DLD1 (cell line): ENCODE measurements around the gene PNLDC1.
"Not testable (repeated sequence)": the region's sequence is repeated elsewhere in the genome, so short reads cannot be mapped to it uniquely, and the experiment has no call there.

ENCODE experiments used
- in situ Hi-C: cut with HindIII; loops from 2 replicates; pipeline ENCODE4 v1.10.0; 2017; ENCODE audit warnings: low sequenced_read_pairs

Gene PNLDC1

GRCh38 chr6:159778131-159778530, 21.9 kb upstream of the PNLDC1 start:
- in situ Hi-C loops = no loop called here

GRCh38 chr6:159778542-159779103, 21.5 kb upstream of the PNLDC1 start:
- in situ Hi-C loops = no loop called here

- in situ Hi-C loops = no loop called here
Measured at GRCh38 chr6:159788276-159788675, 11.8 kb upstream of the PNLDC1 start.

GRCh38 chr6:159788753-159789376, 11.2 kb upstream of the PNLDC1 start:
- in situ Hi-C loops = no loop called here

- in situ Hi-C loops = no loop called here
Measured at GRCh38 chr6:159789377-159790148, 10.5 kb upstream of the PNLDC1 start, which contains the start of gene TCP1. TSS of gene TCP1 (minus strand) at chr6:159789602. CDS start at chr6:159789468, 134 bp downstream.

- in situ Hi-C loops = no loop called here
Measured at GRCh38 chr6:159790149-159790955, 9.7 kb upstream of the PNLDC1 start, which contains the start of gene MRPL18. TSS of gene MRPL18 (plus strand) at chr6:159790467. CDS start at chr6:159790588, 121 bp downstream.

- in situ Hi-C loops = no loop called here
Measured at GRCh38 chr6:159790956-159791598, 9.0 kb upstream of the PNLDC1 start.

GRCh38 chr6:159794976-159795375, 5.1 kb upstream of the PNLDC1 start:
- in situ Hi-C loops = not testable (repeated sequence)

GRCh38 chr6:159797554-159797953, 2.5 kb upstream of the PNLDC1 start:
- in situ Hi-C loops = no loop called here

- in situ Hi-C loops = no loop called here
Measured at GRCh38 chr6:159801935-159802334, 1.9 kb downstream of the PNLDC1 start.

- in situ Hi-C loops = no loop called here
Measured at GRCh38 chr6:159804504-159804903, 4.4 kb downstream of the PNLDC1 start.

- in situ Hi-C loops = no loop called here
Measured at GRCh38 chr6:159805440-159806020, 5.5 kb downstream of the PNLDC1 start.

GRCh38 chr6:159806021-159806458, 6.0 kb downstream of the PNLDC1 start:
- in situ Hi-C loops = no loop called here

- in situ Hi-C loops = no loop called here
Measured at GRCh38 chr6:159807150-159807858, 7.2 kb downstream of the PNLDC1 start.

- in situ Hi-C loops = no loop called here
Measured at GRCh38 chr6:159808647-159809046, 8.6 kb downstream of the PNLDC1 start.

GRCh38 chr6:159809149-159809548, 9.1 kb downstream of the PNLDC1 start:
- in situ Hi-C loops = no loop called here

- in situ Hi-C loops = no loop called here
Measured at GRCh38 chr6:159813781-159814180, 13.7 kb downstream of the PNLDC1 start.

GRCh38 chr6:159815410-159815809, 15.3 kb downstream of the PNLDC1 start:
- in situ Hi-C loops = no loop called here

GRCh38 chr6:159816775-159817174, 16.7 kb downstream of the PNLDC1 start:
- in situ Hi-C loops = not testable (repeated sequence)
